ENCODE results near the gene INSIG1. TPM values are rescaled to one million over a fixed set of nuclear protein-coding genes. Genes with fewer than 3 reads are reported as not detected.

The INSIG1 gene
- total RNA-seq, 4 donors from 2014 or later = 36.3 to 147 (median 100) TPM

DNA sequence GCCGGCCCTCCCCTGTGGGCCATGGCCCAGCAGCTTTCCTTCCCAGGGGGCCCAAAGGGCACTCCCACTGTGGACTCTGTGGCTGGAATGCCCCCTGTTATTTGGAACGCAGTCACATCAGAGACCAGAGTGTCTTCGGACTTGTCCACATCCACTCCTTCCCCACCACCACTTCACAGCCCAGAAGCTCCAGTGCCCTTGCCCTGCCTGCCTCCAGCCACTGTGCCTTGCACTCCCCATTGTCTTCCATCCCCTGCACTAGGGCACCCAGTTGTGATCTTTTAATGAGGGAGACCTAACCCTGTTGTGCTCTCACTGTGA lies 19.4 kb downstream of the INSIG1 start:
- TF ChIP-seq POLR2A (IDR thresholded peaks at IDR 0.05) = no peak
- TF ChIP-seq, protein P1, sequence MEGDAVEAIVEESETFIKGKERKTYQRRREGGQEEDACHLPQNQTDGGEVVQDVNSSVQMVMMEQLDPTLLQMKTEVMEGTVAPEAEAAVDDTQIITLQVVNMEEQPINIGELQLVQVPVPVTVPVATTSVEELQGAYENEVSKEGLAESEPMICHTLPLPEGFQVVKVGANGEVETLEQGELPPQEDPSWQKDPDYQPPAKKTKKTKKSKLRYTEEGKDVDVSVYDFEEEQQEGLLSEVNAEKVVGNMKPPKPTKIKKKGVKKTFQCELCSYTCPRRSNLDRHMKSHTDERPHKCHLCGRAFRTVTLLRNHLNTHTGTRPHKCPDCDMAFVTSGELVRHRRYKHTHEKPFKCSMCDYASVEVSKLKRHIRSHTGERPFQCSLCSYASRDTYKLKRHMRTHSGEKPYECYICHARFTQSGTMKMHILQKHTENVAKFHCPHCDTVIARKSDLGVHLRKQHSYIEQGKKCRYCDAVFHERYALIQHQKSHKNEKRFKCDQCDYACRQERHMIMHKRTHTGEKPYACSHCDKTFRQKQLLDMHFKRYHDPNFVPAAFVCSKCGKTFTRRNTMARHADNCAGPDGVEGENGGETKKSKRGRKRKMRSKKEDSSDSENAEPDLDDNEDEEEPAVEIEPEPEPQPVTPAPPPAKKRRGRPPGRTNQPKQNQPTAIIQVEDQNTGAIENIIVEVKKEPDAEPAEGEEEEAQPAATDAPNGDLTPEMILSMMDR (IDR thresholded peaks at IDR 0.05) = no peak
- H3K9me3 ChIP-seq = no peaks in the 10 kb centered on the region
- H3K36me3 ChIP-seq = no peaks in the 10 kb centered on the region
- DNase-seq = no peak
- H3K27me3 ChIP-seq = no peaks in the 10 kb centered on the region
- H3K4me3 ChIP-seq = no peak overlapping the region
- no peaks in the 10 kb centered on the region for H3K4me1 ChIP-seq
- no peak overlapping the region for H3K27ac ChIP-seq

DNA sequence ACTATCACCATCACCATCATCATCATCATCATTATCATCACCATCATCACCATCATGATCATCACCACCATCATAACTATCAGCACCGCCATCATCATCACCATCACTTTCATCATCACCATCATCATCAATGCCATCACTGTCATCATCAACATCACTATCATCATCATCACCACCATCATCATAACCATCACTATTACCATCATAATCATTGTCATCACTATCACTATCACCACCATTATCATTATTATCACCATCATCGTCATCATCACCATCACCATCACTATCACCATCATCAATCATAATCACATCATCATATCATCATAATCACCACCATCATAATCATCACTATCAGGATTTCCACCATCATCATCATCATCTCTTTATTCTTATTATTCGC lies 20.6 kb downstream of the INSIG1 start:
- TF ChIP-seq POLR2A (IDR thresholded peaks at IDR 0.05) = no peak
- TF ChIP-seq, protein P1 (IDR thresholded peaks at IDR 0.05) = no peak
- H3K9me3 ChIP-seq = no peaks in the 10 kb centered on the region
- no peak for DNase-seq

DNA sequence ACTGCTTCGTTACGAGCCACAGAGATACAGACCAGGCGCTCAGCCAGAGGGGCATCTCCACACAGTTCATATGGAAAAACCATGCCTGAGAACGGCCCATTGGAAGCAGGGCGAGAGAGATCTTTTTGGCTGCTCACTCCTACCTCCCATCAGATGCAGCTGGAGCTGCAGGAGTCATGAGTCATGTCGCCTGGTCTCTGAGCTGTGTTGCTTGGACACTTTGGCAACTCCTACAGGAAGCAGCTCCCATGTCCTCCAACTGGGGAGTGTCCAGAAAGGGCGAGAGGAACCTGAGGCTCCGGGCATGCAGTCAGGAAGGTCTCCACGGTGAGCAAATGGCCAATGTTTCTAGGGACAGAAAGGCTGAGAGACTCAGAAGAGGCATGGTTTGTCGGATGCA lies 24.9 kb downstream of the INSIG1 start:
- Histone ChIP-seq H3K4me1 (no peaks in the 10 kb centered on the region), H3K36me3 (no peaks in the 10 kb centered on the region)

More for the DNA sequence above, 20.6 kb downstream of the INSIG1 start:
- Histone ChIP-seq H3K4me3 (no peak overlapping the region), H3K36me3 (no peaks in the 10 kb centered on the region), H3K27ac (no peak overlapping the region), H3K27me3 (no peaks in the 10 kb centered on the region), H3K4me1 (no peaks in the 10 kb centered on the region)

DNA sequence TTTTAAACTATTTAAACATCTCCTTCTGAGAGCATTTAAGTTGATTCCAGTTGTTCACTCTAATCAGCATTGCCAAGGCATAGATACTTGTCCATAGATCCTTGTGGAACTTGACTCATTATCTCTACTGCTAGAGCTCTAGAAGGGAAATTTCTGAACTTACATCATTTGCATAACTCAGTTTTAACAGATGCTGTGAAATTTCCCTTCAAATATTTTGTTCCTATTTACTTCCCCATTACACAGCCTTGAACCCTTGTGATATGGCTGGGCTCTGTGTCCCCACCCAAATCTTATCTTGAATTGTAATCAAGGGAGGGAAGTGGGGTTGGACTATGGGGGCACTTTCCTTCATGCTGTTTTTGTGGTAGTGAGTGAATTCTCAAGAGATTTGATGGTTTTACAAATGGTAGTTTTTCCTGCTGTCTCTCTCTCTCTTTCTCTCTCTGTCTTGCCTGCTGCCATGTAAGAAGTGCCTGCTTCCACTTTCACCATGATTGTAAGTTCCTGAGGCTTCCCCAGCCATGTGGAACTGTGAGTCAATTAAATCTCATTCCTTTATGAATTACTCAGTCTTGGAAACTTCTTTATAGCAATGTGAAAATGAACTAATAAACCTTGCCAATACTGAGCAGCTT lies 25.4 kb downstream of the INSIG1 start:
- H3K27me3 ChIP-seq = no peaks in the 10 kb centered on the region

More for the DNA sequence above, 24.9 kb downstream of the INSIG1 start:
- no peak for DNase-seq
- H3K27ac ChIP-seq = no peak overlapping the region
- H3K9me3 ChIP-seq = no peaks in the 10 kb centered on the region
- TF ChIP-seq POLR2A (IDR thresholded peaks at IDR 0.05) = no peak
- TF ChIP-seq, protein P1 (IDR thresholded peaks at IDR 0.05) = no peak
- no peaks in the 10 kb centered on the region for H3K27me3 ChIP-seq
- H3K4me3 ChIP-seq = no peak overlapping the region

DNA sequence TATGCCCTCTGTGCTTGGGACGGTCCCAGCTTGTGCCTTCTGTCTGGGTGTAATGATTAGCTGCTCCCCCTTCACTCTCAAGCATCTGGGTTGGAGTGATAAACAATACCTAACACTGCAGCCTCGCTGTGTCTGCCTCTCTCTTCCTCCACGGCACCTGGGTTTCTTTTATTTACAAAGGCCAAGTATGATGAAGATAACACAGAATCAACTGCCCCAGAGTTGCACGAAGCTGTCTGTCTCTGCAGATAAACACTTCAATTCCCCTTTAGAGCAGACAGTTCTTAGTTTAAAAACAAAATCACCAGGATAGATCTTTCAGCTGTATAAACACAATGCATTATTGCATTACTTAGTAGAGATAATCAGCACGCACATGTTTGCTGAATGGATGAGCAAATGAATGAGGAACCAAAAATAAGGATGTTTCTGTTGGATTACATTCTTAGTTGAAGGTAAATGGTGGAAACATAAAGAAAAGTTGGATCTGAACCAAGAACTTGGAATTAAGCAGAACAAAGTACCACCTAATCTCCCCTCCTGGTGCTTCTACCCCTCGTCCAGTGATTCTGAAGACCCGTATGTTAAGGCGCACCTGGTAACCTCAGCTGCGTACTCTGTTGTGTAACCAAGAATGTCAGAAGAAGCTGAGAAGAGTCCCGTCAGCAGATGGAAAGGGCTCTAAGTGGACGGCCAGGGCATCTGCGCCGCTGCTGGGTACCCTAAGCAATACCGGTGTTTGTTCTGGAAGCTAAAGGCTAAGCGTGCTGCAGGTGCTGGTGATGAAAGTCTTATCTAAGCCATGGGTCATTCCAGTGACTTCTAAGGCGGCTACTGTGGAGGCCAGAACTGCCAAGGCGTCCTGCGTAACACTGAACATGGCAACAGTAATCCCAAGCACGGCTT lies 26.6 kb downstream of the INSIG1 start:
- no peaks in the 10 kb centered on the region for H3K4me1 ChIP-seq
- no peaks in the 10 kb centered on the region for H3K27me3 ChIP-seq
- H3K9me3 ChIP-seq = no peaks in the 10 kb centered on the region
- DNase-seq = no peak
- H3K27ac ChIP-seq = no peak overlapping the region
- TF ChIP-seq POLR2A (IDR thresholded peaks at IDR 0.05) = no peak
- TF ChIP-seq, protein P1 (IDR thresholded peaks at IDR 0.05) = no peak
- no peak overlapping the region for H3K4me3 ChIP-seq
- H3K36me3 ChIP-seq = no peaks in the 10 kb centered on the region

More for the DNA sequence above, 25.4 kb downstream of the INSIG1 start:
- H3K9me3 ChIP-seq = no peaks in the 10 kb centered on the region
- H3K27ac ChIP-seq = no peak overlapping the region
- no peaks in the 10 kb centered on the region for H3K4me1 ChIP-seq
- H3K36me3 ChIP-seq = no peaks in the 10 kb centered on the region
- DNase-seq = no peak
- no peak for TF ChIP-seq POLR2A (IDR thresholded peaks at IDR 0.05)
- TF ChIP-seq, protein P1 (IDR thresholded peaks at IDR 0.05) = no peak
- H3K4me3 ChIP-seq = no peak overlapping the region

All from Peyer's patch (tissue), 4 donors.